Transverse colon (tissue), 4 donors: ENCODE results near the gene SRMS. TPM values are rescaled to one million over a fixed set of nuclear protein-coding genes. Genes with fewer than 3 reads are reported as not detected.

ENCODE experiments used
- DNase-seq: peaks from one replicate; pipeline ENCODE4 v3.0.0-alpha.2; 2019
- H3K27ac ChIP-seq, 4 donors: fragments of 200-600 bp; sonication (generic); 2 replicates each; pipeline ENCODE4 v1.5.1; 2016 to 2018; ENCODE audit warnings: inconsistent platforms in 4 of 4
- H3K27me3 ChIP-seq: fragments of 200-600 bp; sonication (generic); 2 replicates; pipeline ENCODE4 v1.5.1; 2017; ENCODE audit warnings: inconsistent platforms
- H3K36me3 ChIP-seq, 4 donors: fragments of 200-600 bp; sonication (generic); 2 replicates each; pipeline ENCODE4 v1.5.1; 2017 to 2019; ENCODE audit warnings: inconsistent platforms in 4 of 4
- H3K4me1 ChIP-seq, 4 donors: fragments of 200-600 bp; sonication (generic); 2 replicates each; pipeline ENCODE4 v1.5.1; 2017 to 2020; ENCODE audit warnings: inconsistent platforms in 4 of 4
- H3K4me3 ChIP-seq, 4 donors: fragments of 200-600 bp; sonication (generic); 1 replicate in 1 of 4; 2 replicates in 3 of 4; pipeline versions ENCODE4 v1.5.1 to v1.6.1; 2017 to 2019; ENCODE audit warnings: inconsistent platforms in 4 of 4
- H3K9me3 ChIP-seq, 2 donors: fragments of 200-600 bp; sonication (generic); 2 replicates each; pipeline ENCODE4 v1.5.1; 2017 to 2019; ENCODE audit warnings: inconsistent platforms in 2 of 2
- EP300 ChIP-seq: sonication (generic); formaldehyde crosslinking; IDR thresholded peaks from one replicate; pipeline ENCODE4 v1.6.1; 2017; ENCODE audit warnings: antibody characterized with exemption, low read depth
- POLR2A ChIP-seq: fragments of 450-650 bp; IDR thresholded peaks from one replicate; pipeline ENCODE4 v1.6.1; 2016; ENCODE audit warnings: antibody characterized with exemption, mild to moderate bottlenecking, moderate library complexity
- POLR2AphosphoS5 ChIP-seq, 3 donors: sonication (generic); formaldehyde crosslinking; IDR thresholded peaks; one replicate each; pipeline ENCODE4 v1.6.1; 2016; ENCODE audit warnings: antibody characterized with exemption in 3 of 3
- WGBS, 2 donors: methylation state at CpG; one replicate each; pipeline ENCODE4 v1.1.5; 2018; ENCODE audit warnings: low coverage in 1 of 2; 5-methylcytosine and 5-hydroxymethylcytosine counted together
- in situ Hi-C, 4 donors: fragments of 200-750 bp; cut with MboI; loops; one replicate each; pipeline versions ENCODE4 v1.15.0 to v1.15.1; 2017; ENCODE audit warnings: low sequenced_read_pairs in 3 of 4, low pct_ligation_motif_present in 1 of 4, low pct_unique_long_range_greater_than_20kb in 1 of 4
- intact Hi-C: fragments of 100-400 bp; cut with DNase I; formaldehyde crosslinking; loops from one replicate; pipeline ENCODE4 v1.15.1; 2023; ENCODE audit warnings: low total_unique reads
- total RNA-seq, 4 donors: library from RNA; depleted of rRNA; stranded (reverse); fragments of >200 nt; gene quantifications; one replicate each; pipeline ENCODE4 v1.1.0, GENCODE V29; 2016
- TF ChIP-seq, protein P1 (sequence below), 5 experiments: fragments of 200-600 bp in 3 of 5; fragments of 450-650 bp in 2 of 5; sonication (generic) in 3 of 5; IDR thresholded peaks; 1 replicate in 2 of 5; 2 replicates in 3 of 5; pipeline ENCODE4 v1.5.1; 2016 to 2017; ENCODE audit warnings: antibody characterized with exemption in 5 of 5, inconsistent platforms in 3 of 5, mild to moderate bottlenecking in 2 of 5, moderate library complexity in 1 of 5

SRMS gene
- total RNA-seq, 4 donors from 2014 or later, result 0.79 TPM; not detected in 3

DNA sequence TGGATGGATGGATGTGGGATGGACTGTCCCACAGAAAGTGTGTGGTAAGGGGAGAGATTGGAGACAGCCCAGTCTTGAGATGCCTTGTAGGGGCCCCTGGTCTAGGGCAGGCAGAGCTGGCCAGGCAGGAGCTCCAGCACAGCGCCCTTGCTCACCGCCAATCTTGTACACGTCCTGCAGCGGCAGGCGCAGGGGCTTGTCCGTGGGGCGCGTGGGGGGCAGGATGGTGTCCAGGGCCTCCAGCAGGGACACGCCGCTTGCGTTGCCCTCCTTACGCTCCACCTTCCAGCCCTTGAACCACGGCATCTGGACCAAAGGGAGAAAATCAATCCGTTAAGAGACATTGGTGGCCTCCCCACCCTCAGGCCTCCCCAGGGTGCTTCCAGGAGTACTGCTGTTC is 54.6 kb downstream of the SRMS start:
- H3K27me3 ChIP-seq, result peaks cover 55% of the 10 kb centered on the region

DNA sequence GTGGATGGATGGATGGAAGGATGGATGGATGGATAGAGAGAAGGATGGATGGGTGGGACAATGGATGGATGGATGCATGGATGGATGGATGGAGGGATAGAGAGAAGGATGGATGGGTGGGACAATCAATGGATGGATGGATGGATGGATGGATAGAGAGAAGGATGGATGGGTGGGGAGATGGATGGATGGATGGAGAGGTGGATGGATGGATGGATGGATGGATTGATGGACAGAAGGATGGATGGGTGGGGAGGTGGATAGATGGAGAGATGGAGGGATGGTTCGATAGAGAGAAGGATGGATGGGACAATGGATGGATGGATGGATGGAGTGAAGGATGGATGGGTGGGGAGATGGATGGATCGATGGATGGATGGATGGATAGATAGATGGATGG is 55.0 kb downstream of the SRMS start:
- no peak overlapping the region for H3K27ac ChIP-seq
- H3K4me1 ChIP-seq, result peaks cover 0 to 7% (median 6%) of the 10 kb centered on the region in 4 donors
- intact Hi-C loops (no loop called here), in situ Hi-C loops (no loop called here)
- H3K36me3 ChIP-seq, result no peaks in the 10 kb centered on the region
- no peak for DNase-seq
- 93 to 94% methylated on average over 2 of the region's 2 CpGs for WGBS, 2 donors
- H3K9me3 ChIP-seq, result no peaks in the 10 kb centered on the region
- H3K4me3 ChIP-seq, result no peak overlapping the region
- TF ChIP-seq POLR2AphosphoS5 (IDR thresholded peaks at IDR 0.05), result no peak
- TF ChIP-seq, protein P1, sequence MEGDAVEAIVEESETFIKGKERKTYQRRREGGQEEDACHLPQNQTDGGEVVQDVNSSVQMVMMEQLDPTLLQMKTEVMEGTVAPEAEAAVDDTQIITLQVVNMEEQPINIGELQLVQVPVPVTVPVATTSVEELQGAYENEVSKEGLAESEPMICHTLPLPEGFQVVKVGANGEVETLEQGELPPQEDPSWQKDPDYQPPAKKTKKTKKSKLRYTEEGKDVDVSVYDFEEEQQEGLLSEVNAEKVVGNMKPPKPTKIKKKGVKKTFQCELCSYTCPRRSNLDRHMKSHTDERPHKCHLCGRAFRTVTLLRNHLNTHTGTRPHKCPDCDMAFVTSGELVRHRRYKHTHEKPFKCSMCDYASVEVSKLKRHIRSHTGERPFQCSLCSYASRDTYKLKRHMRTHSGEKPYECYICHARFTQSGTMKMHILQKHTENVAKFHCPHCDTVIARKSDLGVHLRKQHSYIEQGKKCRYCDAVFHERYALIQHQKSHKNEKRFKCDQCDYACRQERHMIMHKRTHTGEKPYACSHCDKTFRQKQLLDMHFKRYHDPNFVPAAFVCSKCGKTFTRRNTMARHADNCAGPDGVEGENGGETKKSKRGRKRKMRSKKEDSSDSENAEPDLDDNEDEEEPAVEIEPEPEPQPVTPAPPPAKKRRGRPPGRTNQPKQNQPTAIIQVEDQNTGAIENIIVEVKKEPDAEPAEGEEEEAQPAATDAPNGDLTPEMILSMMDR (IDR thresholded peaks at IDR 0.05), result no peak
- TF ChIP-seq EP300, result no peak
- no peak for TF ChIP-seq POLR2A
- peaks cover 55% of the 10 kb centered on the region for H3K27me3 ChIP-seq

More for the DNA sequence above, 54.6 kb downstream of the SRMS start:
- intact Hi-C loops, result no loop called here
- Histone ChIP-seq H3K4me1 (peaks cover 0 to 8% (median 6%) of the 10 kb centered on the region in 4 donors), H3K36me3 (no peaks in the 10 kb centered on the region), H3K27ac (no peak overlapping the region), H3K9me3 (no peaks in the 10 kb centered on the region), H3K4me3 (no peak overlapping the region)
- 75 to 92% methylated on average over 2 to 14 of the region's 14 CpGs for WGBS, 2 donors
- in situ Hi-C loops, result no loop called here
- TF ChIP-seq EP300 (no peak), POLR2A (no peak), POLR2AphosphoS5 (IDR thresholded peaks at IDR 0.05) (no peak)
- TF ChIP-seq, protein P1 (IDR thresholded peaks at IDR 0.05), result no peak
- DNase-seq, result no peak

DNA sequence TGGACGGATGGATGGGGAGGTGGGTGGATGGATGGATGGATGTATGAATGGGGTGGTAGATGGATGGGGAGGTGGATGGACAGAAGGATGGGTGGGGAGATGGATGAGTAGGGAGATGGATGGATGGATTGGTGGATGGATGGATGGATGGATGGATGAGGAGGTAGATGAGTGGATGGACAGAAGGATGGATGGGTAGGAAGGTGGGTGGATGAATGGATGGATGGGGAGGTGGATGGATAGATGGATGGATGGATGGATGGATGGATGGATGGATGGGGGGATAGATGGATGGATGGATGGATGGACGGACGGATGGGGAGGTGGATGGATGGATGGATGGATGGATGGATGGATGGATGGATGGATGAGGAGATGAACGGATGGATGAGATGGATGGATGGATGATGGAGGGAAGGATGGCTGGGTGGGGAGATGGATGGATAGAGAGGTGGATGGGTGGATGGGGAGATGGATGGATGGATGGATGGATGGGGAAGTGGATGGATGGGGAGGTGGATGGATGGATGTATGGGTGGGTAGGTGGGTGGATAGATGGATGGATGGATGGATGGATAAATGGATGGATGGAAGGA is 55.8 kb downstream of the SRMS start:
- Histone ChIP-seq H3K27me3 (peaks cover 53% of the 10 kb centered on the region), H3K9me3 (no peaks in the 10 kb centered on the region), H3K27ac (no peak overlapping the region), H3K4me1 (peaks cover 0 to 7% (median 6%) of the 10 kb centered on the region in 4 donors), H3K36me3 (no peaks in the 10 kb centered on the region), H3K4me3 (no peak overlapping the region)
- 49 to 64% methylated on average over 4 of the region's 4 CpGs for WGBS, 2 donors
- DNase-seq, result no peak
- in situ Hi-C loops, result no loop called here
- no peak for TF ChIP-seq EP300
- TF ChIP-seq POLR2A, result no peak
- TF ChIP-seq, protein P1 (IDR thresholded peaks at IDR 0.05), result no peak
- no peak for TF ChIP-seq POLR2AphosphoS5 (IDR thresholded peaks at IDR 0.05)
- intact Hi-C loops, result no loop called here

DNA sequence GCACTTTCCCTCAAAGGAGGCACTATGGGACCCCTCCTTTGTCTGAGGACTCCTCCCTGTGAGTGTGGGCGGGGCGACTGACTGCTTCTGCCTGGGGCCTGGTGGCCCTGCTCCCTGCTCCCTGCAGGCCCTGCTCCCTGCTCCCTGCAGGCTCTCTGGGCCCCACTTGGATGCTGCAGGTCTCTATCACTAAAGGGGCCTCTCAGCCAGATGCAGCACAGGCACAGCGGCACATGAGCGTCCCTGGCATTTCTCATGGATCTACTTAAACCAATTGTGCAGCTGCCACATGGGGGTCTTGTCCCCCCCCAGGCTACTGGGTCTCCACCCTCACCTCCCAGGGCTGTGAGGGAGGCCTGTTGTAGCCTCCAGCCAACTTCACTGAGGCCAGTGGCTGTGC is 56.5 kb downstream of the SRMS start:
- TF ChIP-seq, protein P1 (IDR thresholded peaks at IDR 0.05), result no peak
- no peak for TF ChIP-seq POLR2AphosphoS5 (IDR thresholded peaks at IDR 0.05)
- TF ChIP-seq POLR2A, result no peak
- TF ChIP-seq EP300, result no peak
- H3K27me3 ChIP-seq, result peaks cover 55% of the 10 kb centered on the region
- no peak for DNase-seq
- in situ Hi-C loops, result no loop called here
- no peak overlapping the region for H3K4me3 ChIP-seq
- H3K4me1 ChIP-seq, result peaks cover 0 to 2% (median under 1%) of the 10 kb centered on the region in 4 donors
- H3K27ac ChIP-seq, result no peak overlapping the region
- 58% methylated on average over 3 of the region's 4 CpGs; no CpG with 5 or more reads in 1 of the 2 donors for WGBS, 2 donors
- H3K9me3 ChIP-seq, result no peaks in the 10 kb centered on the region
- H3K36me3 ChIP-seq, result no peaks in the 10 kb centered on the region
- intact Hi-C loops, result no loop called here

Other genes with a start within 250 kb of the SRMS start
- gene CHRNA4, start 186.4 kb downstream of the SRMS start, total RNA-seq, result under 1 TPM in 1 of 4 donors, not detected in 3; 0.20 TPM
- under 1 TPM in 3 of 4 donors, not detected in 1; 0.32 to 0.41 (median 0.37) TPM for gene KCNQ2, start 75.1 kb downstream of the SRMS start, total RNA-seq
- 1 to 10 TPM in 3 of 4 donors, under 1 TPM in 1; 0.75 to 5.0 (median 3.3) TPM for gene EEF1A2, start 48.7 kb downstream of the SRMS start, total RNA-seq
- 100 to 1,000 TPM; 320 to 695 (median 517) TPM for gene PPDPF, start 27.0 kb downstream of the SRMS start, total RNA-seq
- 100 to 1,000 TPM in 2 of 4 donors, 10 to 100 TPM in 2; 90.5 to 147 (median 103) TPM for gene PTK6, start 10.4 kb downstream of the SRMS start, total RNA-seq
- gene FNDC11, start 6.4 kb upstream of the SRMS start, total RNA-seq, result not detected
- gene HELZ2, start 26.5 kb upstream of the SRMS start, total RNA-seq, result 10 to 100 TPM; 32.9 to 49.4 (median 38.8) TPM
- 10 to 100 TPM in 3 of 4 donors, 1 to 10 TPM in 1; 9.0 to 20.3 (median 13.5) TPM for gene GMEB2, start 79.4 kb upstream of the SRMS start, total RNA-seq
- 1 to 10 TPM in 3 of 4 donors, under 1 TPM in 1; 0.75 to 7.1 (median 4.4) TPM for gene STMN3, start 105.7 kb upstream of the SRMS start, total RNA-seq
- 10 to 100 TPM; 18.8 to 84.9 (median 24.1) TPM for gene RTEL1, start 110.6 kb upstream of the SRMS start, total RNA-seq
- 10 to 100 TPM in 3 of 4 donors, 1 to 10 TPM in 1; 4.2 to 34.4 (median 13.6) TPM for gene TNFRSF6B, start 148.9 kb upstream of the SRMS start, total RNA-seq
- gene ARFRP1, start 160.2 kb upstream of the SRMS start, total RNA-seq, result 10 to 100 TPM; 46.2 to 75.4 (median 56.2) TPM
- gene ZGPAT, start 160.3 kb upstream of the SRMS start, total RNA-seq, result 100 to 1,000 TPM in 2 of 4 donors, 10 to 100 TPM in 2; 29.1 to 346 (median 76.5) TPM
- 10 to 100 TPM; 24.4 to 91.1 (median 44.0) TPM for gene LIME1, start 188.9 kb upstream of the SRMS start, total RNA-seq
- 10 to 100 TPM; 26.3 to 50.2 (median 47.7) TPM for gene SLC2A4RG, start 192.0 kb upstream of the SRMS start, total RNA-seq